ENCODE results near the gene SEH1L.
"Not testable (repeated sequence)": the region's sequence is repeated elsewhere in the genome, so short reads cannot be mapped to it uniquely, and the experiment has no call there.

Gene SEH1L

DNA sequence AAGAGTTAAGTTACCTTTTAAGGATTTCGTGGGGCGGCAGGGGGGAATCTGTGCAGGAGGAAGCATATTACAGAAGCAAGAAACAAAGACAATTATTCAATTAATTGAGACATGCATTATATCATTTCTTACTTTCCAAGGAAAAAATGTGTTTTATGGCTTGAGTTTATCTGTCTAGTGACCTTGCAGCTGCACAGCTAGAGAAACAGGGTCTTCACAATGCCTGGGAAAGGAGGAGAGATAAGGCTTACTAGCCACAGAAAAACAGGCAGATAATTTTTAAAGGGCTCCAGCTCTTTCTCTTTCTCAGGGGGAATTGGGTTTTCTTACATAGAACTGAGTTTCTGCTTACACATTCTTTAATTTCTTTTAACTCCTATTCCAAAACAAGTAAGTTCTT, 49.5 kb downstream of the SEH1L start:
- not testable (repeated sequence) for DNase-seq

DNA sequence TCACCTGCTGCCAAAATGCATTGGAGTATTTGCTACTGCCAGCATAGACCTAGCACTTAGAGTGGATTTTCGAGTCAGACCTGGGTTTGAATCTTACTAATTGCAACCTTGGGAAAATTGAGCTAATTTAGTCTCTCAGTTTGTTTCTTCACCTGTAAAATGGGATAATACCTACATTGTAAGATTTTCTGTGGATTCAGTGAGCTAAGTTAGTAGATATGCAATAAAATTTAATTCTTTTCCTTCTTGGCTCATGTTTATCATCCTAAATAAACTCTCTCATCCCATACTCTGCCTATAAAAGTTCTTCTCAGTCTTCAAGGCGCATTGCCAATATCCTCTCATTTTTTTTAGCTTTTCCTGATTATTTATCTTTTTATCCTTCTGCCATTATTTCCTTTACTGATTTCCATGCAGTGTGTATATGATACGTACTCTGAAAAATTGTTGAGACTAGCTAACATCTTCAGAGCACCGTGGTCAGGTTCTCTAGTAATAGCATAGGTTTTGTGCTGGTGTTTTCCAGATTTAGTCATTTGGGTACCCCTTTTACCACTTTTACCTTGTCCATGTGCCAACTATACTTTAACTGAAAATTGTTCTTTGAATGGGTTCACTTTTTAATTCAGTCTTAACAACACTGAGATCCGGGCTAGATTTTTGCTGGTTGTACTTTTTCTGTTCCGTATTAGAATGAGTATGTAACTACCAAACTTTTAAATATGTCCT, 50.7 kb downstream of the SEH1L start:
- peak; percentile 75 for DNase-seq

- peak; percentile 49 for DNase-seq
These were observed 55.7 kb downstream of the SEH1L start for GRCh38 chr18:13003466-13003896.

GRCh38 chr18:13004396-13004795, 56.6 kb downstream of the SEH1L start:
- no peak for DNase-seq

DNA sequence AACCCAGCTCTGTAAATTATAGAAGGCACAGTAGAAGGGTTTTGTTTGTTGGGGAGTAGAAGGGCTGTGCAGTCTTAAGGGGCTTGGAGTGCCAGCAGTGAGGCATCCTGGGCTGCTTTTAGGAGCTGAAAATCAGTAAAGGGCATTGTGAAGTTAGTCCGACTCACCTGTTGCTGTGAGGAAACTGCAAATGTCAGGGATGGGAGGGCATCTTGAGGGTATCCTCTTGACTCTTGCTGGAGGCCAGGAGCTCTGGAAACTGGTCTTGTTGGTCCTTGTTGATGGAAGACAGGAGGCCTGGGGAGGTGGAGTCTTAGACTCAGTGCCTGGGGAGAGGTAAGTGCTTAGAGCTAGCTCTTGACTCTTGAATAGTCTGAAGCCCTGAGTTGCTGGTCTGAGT, 57.5 kb downstream of the SEH1L start:
- no peak for DNase-seq

GRCh38 chr18:13006531-13007247, 58.9 kb downstream of the SEH1L start:
- no peak for DNase-seq

GRCh38 chr18:13007248-13007560, 59.4 kb downstream of the SEH1L start:
- DNase-seq, result no peak

- DNase-seq, result no peak
These were observed 63.9 kb downstream of the SEH1L start for GRCh38 chr18:13011719-13012118.

DNA sequence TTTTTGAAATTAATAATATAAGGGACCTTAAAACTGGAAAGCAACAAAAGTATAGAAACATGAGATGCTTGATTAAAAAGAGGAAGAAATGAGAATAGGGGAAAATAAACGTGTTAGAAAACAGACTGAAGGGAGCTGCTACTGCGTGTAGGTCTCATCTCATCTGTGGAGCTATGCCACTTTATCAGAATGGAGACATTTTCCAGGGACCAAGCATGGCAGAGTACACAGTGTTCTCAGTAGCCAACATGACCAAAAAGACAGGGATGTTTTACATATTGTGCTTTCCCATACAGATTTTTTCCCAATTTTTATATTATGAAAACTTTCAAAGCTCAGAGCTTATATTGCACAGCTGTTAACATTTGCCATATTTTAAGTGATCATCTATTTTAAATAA, 66.4 kb downstream of the SEH1L start:
- no peak for DNase-seq

DNA sequence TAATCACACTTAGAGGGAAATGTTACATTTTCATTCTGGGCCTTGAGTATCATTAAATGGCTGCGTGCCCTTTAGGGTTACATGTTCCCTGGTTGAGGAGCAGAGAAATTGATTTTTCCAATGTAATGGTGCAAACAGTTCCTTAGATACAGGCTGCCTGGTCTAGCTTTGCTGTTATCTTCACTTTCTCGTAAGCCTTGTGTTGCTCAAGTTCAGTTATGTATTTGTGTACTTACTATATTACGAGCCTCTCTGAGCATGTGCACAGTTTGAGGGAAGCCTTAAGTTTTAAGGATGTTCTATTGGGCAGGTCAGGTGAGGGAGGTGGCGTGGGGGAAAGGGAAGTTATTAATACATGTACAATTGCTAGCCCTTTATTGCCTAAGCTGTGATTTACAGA, 67.0 kb downstream of the SEH1L start:
- DNase-seq, result no peak

GRCh38 chr18:13017247-13017875, 69.5 kb downstream of the SEH1L start:
- DNase-seq, result no peak

GRCh38 chr18:13018374-13018773, 70.6 kb downstream of the SEH1L start:
- peak; percentile 46 for DNase-seq

GRCh38 chr18:13019301-13019700, 71.5 kb downstream of the SEH1L start:
- DNase-seq, result peak; percentile 72

GRCh38 chr18:13022644-13023043, 74.8 kb downstream of the SEH1L start:
- no peak for DNase-seq

- DNase-seq, result no peak
These were observed 77.4 kb downstream of the SEH1L start for GRCh38 chr18:13025233-13025632.

DNA sequence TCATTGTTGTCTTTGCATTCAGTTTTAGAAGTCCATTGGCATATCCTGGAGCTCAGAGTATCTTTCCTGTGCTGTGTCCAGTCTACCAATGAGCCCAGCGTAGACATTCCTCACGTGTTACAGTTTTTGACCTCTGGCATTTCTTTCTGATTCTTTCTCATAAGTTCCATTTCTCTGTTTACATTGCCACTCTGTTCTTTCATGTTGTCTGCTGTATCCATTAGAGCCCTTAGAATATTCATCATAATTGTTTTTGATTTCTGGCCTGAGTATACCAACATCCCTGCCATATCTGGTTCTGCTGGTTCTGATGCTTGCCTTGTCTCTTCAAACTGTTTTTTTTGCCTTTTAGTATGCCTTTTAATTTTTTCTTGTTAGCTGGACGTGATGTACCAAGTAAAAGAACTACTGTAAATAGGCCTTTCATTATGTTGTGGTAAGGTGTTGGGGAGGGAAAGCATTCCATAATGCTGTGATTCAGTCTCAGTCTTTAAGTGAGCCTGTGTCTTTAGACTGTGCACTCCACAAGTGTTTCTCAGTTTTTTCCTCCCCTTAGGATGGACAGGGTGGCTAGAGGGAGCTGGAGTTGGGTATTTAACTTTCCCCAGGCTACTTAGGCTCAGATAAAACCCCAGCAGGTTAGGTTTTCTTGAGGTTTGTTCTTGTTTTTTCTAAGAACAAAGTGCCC, 78.9 kb downstream of the SEH1L start:
- no peak for DNase-seq

- DNase-seq, result no peak
These were observed 81.1 kb downstream of the SEH1L start for GRCh38 chr18:13028869-13029268.

GRCh38 chr18:13032173-13032572, 84.4 kb downstream of the SEH1L start:
- DNase-seq, result peak; percentile 59

DNA sequence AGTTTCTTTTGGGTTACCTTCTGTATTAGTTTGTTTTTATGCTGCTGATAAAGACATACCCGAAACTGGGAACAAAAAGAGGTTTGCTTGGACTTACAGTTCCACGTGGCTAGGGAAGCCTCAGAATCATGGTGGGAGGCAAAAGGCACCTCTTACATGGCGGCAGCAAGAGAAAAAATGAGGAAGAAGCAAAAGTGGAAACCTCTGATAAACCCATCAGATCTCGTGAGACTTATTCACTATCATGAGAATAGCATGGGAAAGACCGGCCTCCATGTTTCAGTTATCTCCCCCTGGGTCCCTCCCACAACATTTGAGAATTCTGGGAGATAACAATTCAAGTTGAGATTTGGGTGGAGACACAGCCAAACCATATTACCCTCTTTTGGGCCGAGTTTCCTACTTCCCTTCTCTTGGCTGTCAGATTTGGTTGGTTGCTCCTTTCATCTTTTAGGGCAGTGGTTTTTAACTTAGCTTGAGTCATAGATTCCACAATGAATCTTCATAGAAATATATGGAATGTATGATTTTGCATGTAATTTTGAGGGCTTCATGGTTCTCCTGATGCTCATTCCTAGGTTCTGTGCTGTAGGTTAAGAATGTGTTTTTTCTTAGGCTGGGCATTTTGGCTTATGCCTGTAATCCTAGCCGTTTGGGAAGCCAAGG, 87.6 kb downstream of the SEH1L start:
- DNase-seq, result no peak

- DNase-seq, result no peak
These were observed 89.0 kb downstream of the SEH1L start for GRCh38 chr18:13036622-13037320.

Measured in activated CD4-positive, alpha-beta T cell treated with anti-CD3 and anti-CD28 coated beads, Interleukin-2, Interleukin-6, amounts not matched to agents 100 ng/mL and 50 ng/mL, durations not matched to agents 16 hours and 8 hours (primary cell).